AG04450 (cell line): Measurements from ENCODE around the gene PPP1R16B. TPM values are rescaled to one million over a fixed set of nuclear protein-coding genes. Genes with fewer than 3 reads are reported as not detected.

Experiments used
- CTCF ChIA-PET: fragments of 300-600, 350-600 bp; formaldehyde crosslinking; extraction: SDS; loops from one replicate; lab custom pipeline; 2022; ENCODE audit warnings: antibody characterized with exemption, inconsistent platforms; lab: Charles Lee
- POLR2A ChIA-PET: fragments of 350-600 bp; formaldehyde crosslinking; extraction: SDS; loops from one replicate; lab custom pipeline; 2021; ENCODE audit warnings: antibody characterized with exemption, inconsistent platforms; lab: Yijun Ruan, JAX
- DNase-seq: peaks from one replicate; pipeline ENCODE4 v3.0.0-alpha.2; 2011; ENCODE audit warnings: low read depth, low spot score
- H3K27ac ChIP-seq: one replicate; pipeline ENCODE4 v1.5.1; 2012; ENCODE audit warnings: low read depth, low read length, control low read depth
- H3K27me3 ChIP-seq: one replicate; pipeline ENCODE4 v1.6.0; 2012; ENCODE audit warnings: low read length; ENCODE audit not compliant: control insufficient read depth, insufficient read depth
- H3K4me3 ChIP-seq: 2 replicates; pipeline ENCODE4 v1.5.1; 2011; ENCODE audit warnings: mild to moderate bottlenecking, low read depth, low read length, control low read depth
- H3K9me3 ChIP-seq: 2 replicates; pipeline ENCODE4 v1.5.1; 2012; ENCODE audit warnings: low read length; ENCODE audit not compliant: control insufficient read depth, insufficient read depth
- CTCF ChIP-seq: IDR thresholded peaks from 2 replicates; pipeline ENCODE4 v1.5.1; 2011; ENCODE audit warnings: low read depth, low read length, control low read depth, inconsistent platforms
- polyA plus RNA-seq: library from polyadenylated mRNA; depleted of rRNA; stranded (reverse); fragments of >200 nt; gene quantifications from 2 replicates; pipeline ENCODE4 v1.2.3, GENCODE V29; 2011

PPP1R16B gene
- polyA plus RNA-seq, 1 experiment, result not detected

- no peaks in the 10 kb centered on the region for H3K27me3 ChIP-seq
- no peak for TF ChIP-seq CTCF
- CTCF ChIA-PET, result interaction anchor here (1.6 to 5.2 kb wide), 7 partner anchors 9 to 87 kb away, joined by 4 to 62 read pairs (median 12); partner anchors contain the start of gene FAM83D
Observed at GRCh38 chr20:38961530-38962043, 156.1 kb downstream of the PPP1R16B start.

GRCh38 chr20:38962044-38962927 is 156.8 kb downstream of the PPP1R16B start, which contains the start of gene DHX35:
Gene DHX35 (plus strand): TSS chr20:38962344. CDS start chr20:38962368, 24 bp downstream.
- CTCF ChIA-PET, result interaction anchor here (0.8 to 5.2 kb wide), 11 partner anchors 9 to 118 kb away, joined by 3 to 62 read pairs (median 5); partner anchors contain the start of gene FAM83D
- peak; percentile 51 for TF ChIP-seq CTCF
- POLR2A ChIA-PET, result interaction anchor here (0.5 to 2.7 kb wide), 13 partner anchors 8 to 609 kb away, joined by 3 to 18 read pairs (median 3); partner anchors contain the start of gene FAM83D
- peak; percentile 83 for DNase-seq
- Histone ChIP-seq H3K27ac (peak within 1 kb of the TSS; percentile 82), H3K27me3 (no peaks in the 10 kb centered on the region), H3K4me3 (peak within 1 kb of the TSS; percentile 93), H3K9me3 (no peaks in the 10 kb centered on the region)

More at GRCh38 chr20:38961530-38962043, 156.1 kb downstream of the PPP1R16B start:
- H3K27ac ChIP-seq, result no peak overlapping the region
- H3K4me3 ChIP-seq, result peak overlapping the region; percentile 82
- H3K9me3 ChIP-seq, result no peaks in the 10 kb centered on the region
- POLR2A ChIA-PET, result interaction anchor here (0.5 to 2.7 kb wide), 5 partner anchors 9 to 608 kb away, joined by 3 to 18 read pairs (median 4); partner anchors contain the start of gene FAM83D
- no peak for DNase-seq

- CTCF ChIA-PET, result interaction anchor here (1.0 to 5.2 kb wide), 11 partner anchors 8 to 118 kb away, joined by 3 to 62 read pairs (median 5); partner anchors contain the start of gene FAM83D
- POLR2A ChIA-PET, result interaction anchor here (0.6 to 2.7 kb wide), 4 partner anchors 23 to 78 kb away, joined by 3 to 18 read pairs (median 3); partner anchors contain the start of gene FAM83D
- DNase-seq, result no peak
- TF ChIP-seq CTCF, result no peak
- H3K9me3 ChIP-seq, result no peaks in the 10 kb centered on the region
- no peaks in the 10 kb centered on the region for H3K27me3 ChIP-seq
- H3K27ac ChIP-seq, result no peak overlapping the region
- peak overlapping the region; percentile 93 for H3K4me3 ChIP-seq
Observed at GRCh38 chr20:38962928-38963401, 157.5 kb downstream of the PPP1R16B start.

GRCh38 chr20:38963745-38964144 is 158.2 kb downstream of the PPP1R16B start:
- ChIA-PET CTCF (interaction anchor here (0.6 to 5.2 kb wide), 6 partner anchors 7 to 332 kb away, joined by 3 to 62 read pairs (median 8); no protein-coding TSS in a partner anchor), POLR2A (interaction anchor here (2.7 kb wide), 1 partner anchor 37 kb away, joined by 18 read pairs; the partner anchor contains the start of gene FAM83D)
- no peak overlapping the region for H3K4me3 ChIP-seq
- H3K27me3 ChIP-seq, result no peaks in the 10 kb centered on the region
- no peak overlapping the region for H3K27ac ChIP-seq
- no peak for TF ChIP-seq CTCF
- no peak for DNase-seq
- H3K9me3 ChIP-seq, result no peaks in the 10 kb centered on the region
